Measurements from ENCODE around the gene SMYD3.

DNA sequence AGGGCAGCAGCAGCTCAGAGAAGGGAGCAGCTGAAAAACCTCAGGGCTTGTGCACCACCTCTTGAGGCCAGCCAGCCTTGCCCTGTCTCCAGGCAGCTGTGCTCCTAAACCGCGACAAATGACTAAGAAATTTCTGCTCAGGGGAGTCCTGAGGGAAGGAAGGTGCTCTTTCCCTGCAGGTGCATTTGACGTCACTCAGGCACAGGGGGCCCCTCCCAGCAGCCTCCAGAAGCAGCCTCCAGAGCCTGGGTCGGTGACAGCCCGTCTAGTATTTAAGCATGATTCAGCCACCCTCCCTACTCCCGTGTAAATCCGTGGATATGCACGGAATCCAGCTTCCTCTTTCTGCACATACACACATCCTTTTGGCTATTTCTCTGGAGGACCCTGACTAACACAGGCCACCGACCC, 791.8 kb downstream of the SMYD3 start:
- TF ChIP-seq, protein P1, sequence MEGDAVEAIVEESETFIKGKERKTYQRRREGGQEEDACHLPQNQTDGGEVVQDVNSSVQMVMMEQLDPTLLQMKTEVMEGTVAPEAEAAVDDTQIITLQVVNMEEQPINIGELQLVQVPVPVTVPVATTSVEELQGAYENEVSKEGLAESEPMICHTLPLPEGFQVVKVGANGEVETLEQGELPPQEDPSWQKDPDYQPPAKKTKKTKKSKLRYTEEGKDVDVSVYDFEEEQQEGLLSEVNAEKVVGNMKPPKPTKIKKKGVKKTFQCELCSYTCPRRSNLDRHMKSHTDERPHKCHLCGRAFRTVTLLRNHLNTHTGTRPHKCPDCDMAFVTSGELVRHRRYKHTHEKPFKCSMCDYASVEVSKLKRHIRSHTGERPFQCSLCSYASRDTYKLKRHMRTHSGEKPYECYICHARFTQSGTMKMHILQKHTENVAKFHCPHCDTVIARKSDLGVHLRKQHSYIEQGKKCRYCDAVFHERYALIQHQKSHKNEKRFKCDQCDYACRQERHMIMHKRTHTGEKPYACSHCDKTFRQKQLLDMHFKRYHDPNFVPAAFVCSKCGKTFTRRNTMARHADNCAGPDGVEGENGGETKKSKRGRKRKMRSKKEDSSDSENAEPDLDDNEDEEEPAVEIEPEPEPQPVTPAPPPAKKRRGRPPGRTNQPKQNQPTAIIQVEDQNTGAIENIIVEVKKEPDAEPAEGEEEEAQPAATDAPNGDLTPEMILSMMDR (IDR thresholded peaks at IDR 0.05 in 8 of 11, conservative IDR thresholded peaks at IDR 0.05 in 3 of 11) = no peak
- TF ChIP-seq POLR2A (IDR thresholded peaks at IDR 0.05) = no peak

Measured in spleen (tissue), 7 donors.